ENCODE data around the gene FBXO47. TPM values are rescaled to one million over a fixed set of nuclear protein-coding genes. Genes with fewer than 3 reads are reported as not detected.
"Not testable (repeated sequence)": the region's sequence is repeated elsewhere in the genome, so short reads cannot be mapped to it uniquely, and the experiment has no call there.

Gene FBXO47
- total RNA-seq, 1 donor from 2014 or later, result not detected

DNA sequence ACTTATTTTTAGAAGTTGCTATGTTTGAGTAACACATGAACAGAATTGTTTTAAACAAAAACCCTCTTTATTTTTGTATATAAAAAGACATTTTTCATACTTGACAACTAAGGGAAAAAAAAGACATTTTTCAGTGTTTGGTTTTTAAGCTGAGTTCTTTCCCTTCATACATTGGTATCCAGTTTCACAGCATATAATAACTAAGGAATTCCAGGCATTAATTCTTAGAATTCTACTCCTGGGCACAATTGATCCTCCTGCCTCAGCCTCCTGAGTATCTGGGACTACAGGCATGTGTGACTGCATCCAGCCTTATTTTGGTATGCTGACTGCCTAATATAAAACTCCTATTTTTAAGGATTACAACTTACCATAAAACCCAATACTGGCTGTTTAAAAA, 8.4 kb downstream of the FBXO47 start:
- TF ChIP-seq, protein P1, sequence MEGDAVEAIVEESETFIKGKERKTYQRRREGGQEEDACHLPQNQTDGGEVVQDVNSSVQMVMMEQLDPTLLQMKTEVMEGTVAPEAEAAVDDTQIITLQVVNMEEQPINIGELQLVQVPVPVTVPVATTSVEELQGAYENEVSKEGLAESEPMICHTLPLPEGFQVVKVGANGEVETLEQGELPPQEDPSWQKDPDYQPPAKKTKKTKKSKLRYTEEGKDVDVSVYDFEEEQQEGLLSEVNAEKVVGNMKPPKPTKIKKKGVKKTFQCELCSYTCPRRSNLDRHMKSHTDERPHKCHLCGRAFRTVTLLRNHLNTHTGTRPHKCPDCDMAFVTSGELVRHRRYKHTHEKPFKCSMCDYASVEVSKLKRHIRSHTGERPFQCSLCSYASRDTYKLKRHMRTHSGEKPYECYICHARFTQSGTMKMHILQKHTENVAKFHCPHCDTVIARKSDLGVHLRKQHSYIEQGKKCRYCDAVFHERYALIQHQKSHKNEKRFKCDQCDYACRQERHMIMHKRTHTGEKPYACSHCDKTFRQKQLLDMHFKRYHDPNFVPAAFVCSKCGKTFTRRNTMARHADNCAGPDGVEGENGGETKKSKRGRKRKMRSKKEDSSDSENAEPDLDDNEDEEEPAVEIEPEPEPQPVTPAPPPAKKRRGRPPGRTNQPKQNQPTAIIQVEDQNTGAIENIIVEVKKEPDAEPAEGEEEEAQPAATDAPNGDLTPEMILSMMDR (conservative IDR thresholded peaks at IDR 0.05; ENCODE audit: low read depth, low read length), result no peak
- no peak for DNase-seq (ENCODE audit: low read depth)
- no peak overlapping the region for H3K4me3 ChIP-seq (ENCODE audit: low read depth, low read length)

DNA sequence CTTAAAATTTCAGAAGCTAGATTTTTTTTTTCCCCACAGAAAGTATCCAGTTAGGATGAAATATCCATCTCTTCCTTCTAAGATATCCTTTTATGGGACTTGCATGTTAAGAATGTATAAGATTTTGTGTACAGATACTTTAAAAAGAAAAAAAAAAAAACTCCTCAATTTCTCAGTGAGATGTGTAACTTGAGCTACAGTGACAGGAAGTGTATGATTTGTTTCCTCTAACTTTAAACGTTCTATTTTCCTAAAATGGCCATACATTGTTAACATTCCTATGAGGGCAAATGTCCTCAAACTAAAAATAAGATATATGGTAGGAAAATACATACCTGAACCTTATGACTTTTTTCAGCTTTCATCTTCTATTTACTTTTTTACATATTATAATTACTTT, 8.9 kb downstream of the FBXO47 start:
- H3K4me3 ChIP-seq (ENCODE audit: low read depth, low read length), result no peak overlapping the region
- no peak for DNase-seq (ENCODE audit: low read depth)
- TF ChIP-seq, protein P1 (conservative IDR thresholded peaks at IDR 0.05; ENCODE audit: low read depth, low read length), result no peak

DNA sequence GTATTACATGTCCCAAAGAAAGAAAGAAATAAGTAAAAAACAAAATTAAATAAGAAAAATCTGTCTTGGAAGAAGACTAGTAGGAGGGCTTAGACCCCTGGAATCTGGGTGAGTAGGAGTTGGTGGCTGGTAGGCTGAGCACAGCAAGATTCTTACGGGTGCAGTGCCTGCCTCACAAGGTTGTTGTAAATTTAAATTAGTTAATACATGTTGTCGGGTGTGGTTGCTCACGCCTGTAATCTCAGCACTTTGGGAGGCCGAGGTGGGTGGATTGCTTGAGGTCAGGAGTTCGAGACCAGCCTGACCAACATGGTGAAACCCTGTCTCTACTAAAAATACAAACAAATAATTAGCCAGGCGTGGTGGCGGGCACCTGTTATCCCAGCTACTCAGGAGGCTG, 13.4 kb downstream of the FBXO47 start:
- not testable (repeated sequence) for H3K4me3 ChIP-seq (ENCODE audit: low read depth, low read length); DNase-seq (ENCODE audit: low read depth)

DNA sequence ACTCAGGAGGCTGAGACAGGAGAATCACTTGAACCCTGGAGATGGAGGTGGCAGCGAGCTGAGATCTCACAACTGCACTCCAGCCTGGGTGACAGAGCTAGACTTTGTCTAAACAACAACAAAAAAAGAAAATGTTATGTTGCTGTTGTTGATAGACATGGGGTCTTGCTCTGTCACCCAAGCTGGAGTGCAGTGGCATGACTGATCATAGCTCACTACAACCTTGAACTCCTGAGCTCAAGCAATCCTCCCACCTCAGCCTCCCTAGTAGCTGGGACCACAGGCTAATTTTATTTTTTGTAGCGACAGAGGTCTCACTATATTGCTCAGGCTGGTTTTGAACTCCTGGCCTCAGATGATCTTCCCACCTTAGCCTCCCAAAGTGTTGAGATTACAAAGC, 20.0 kb downstream of the FBXO47 start:
- no peak for DNase-seq (ENCODE audit: low read depth)
- TF ChIP-seq, protein P1 (conservative IDR thresholded peaks at IDR 0.05; ENCODE audit: low read depth, low read length), result no peak
- H3K4me3 ChIP-seq (ENCODE audit: low read depth, low read length), result no peak overlapping the region

- no peak overlapping the region for H3K4me3 ChIP-seq (ENCODE audit: low read depth, low read length)
- no peak for DNase-seq (ENCODE audit: low read depth)
- TF ChIP-seq, protein P1 (conservative IDR thresholded peaks at IDR 0.05; ENCODE audit: low read depth, low read length), result no peak
Measured at GRCh38 chr17:38943607-38944006, 23.6 kb downstream of the FBXO47 start.

GRCh38 chr17:38942696-38943334, 24.4 kb downstream of the FBXO47 start:
- TF ChIP-seq, protein P1 (conservative IDR thresholded peaks at IDR 0.05; ENCODE audit: low read depth, low read length), result no peak
- no peak for DNase-seq (ENCODE audit: low read depth)
- H3K4me3 ChIP-seq (ENCODE audit: low read depth, low read length), result no peak overlapping the region

DNA sequence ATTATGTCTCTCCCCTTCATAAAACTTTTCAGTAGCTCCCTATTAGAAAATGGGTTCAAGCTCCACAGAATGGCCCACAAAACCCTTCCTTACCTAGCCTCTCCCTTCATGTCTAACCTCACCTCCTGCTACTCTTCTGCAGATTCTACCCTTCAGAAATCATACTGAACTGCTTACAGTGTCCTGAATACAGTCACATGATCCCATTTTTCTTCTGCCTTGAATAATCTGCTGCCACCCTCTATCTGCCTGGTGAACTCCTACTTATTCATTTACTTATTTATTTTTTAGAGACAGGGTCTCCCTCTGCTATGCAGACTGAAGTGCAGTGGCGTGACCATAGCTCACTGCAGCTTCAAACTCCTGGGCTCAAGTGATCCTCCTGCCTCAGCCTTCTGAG, 26.8 kb downstream of the FBXO47 start:
- no peak overlapping the region for H3K4me3 ChIP-seq (ENCODE audit: low read depth, low read length)
- TF ChIP-seq, protein P1 (conservative IDR thresholded peaks at IDR 0.05; ENCODE audit: low read depth, low read length), result no peak
- no peak for DNase-seq (ENCODE audit: low read depth)
